KMS-11 (cell line): ENCODE measurements around the gene PYDC1.
"Not testable (repeated sequence)": the region's sequence is repeated elsewhere in the genome, so short reads cannot be mapped to it uniquely, and the experiment has no call there.

Source experiments
- H2AFZ ChIP-seq: fragments of 200-600 bp; sonication (generic); 2 replicates; pipeline ENCODE4 v1.6.1; 2016; ENCODE audit warnings: antibody characterized with exemption, mixed run types, low read depth
- H3K27ac ChIP-seq: fragments of 200-600 bp; sonication (generic); 2 replicates; pipeline ENCODE4 v1.6.1; 2016; ENCODE audit warnings: mild to moderate bottlenecking, mixed run types
- H3K27me3 ChIP-seq: fragments of 200-600 bp; sonication (generic); 2 replicates; pipeline ENCODE4 v1.6.1; 2017; ENCODE audit warnings: mild to moderate bottlenecking, low read depth, mixed run types, moderate library complexity; ENCODE audit not compliant: insufficient read depth
- H3K36me3 ChIP-seq: fragments of 200-600 bp; sonication (generic); 2 replicates; pipeline ENCODE4 v1.6.1; 2017; ENCODE audit warnings: mild to moderate bottlenecking, mixed run types; ENCODE audit not compliant: insufficient read depth
- H3K4me1 ChIP-seq: fragments of 200-600 bp; sonication (generic); 2 replicates; pipeline ENCODE4 v1.6.1; 2016; ENCODE audit warnings: mild to moderate bottlenecking, low read depth, mixed run types; ENCODE audit not compliant: poor library complexity, severe bottlenecking
- H3K4me2 ChIP-seq: fragments of 200-600 bp; sonication (generic); 2 replicates; pipeline ENCODE4 v1.7.0; 2016; ENCODE audit warnings: mild to moderate bottlenecking, mixed run types
- H3K4me3 ChIP-seq: fragments of 200-600 bp; sonication (generic); IDR thresholded peaks from 2 replicates; pipeline ENCODE4 v1.6.1; 2017; ENCODE audit warnings: low read depth, low read length, mixed read lengths; ENCODE audit not compliant: insufficient read depth
- H3K79me2 ChIP-seq: fragments of 200-600 bp; sonication (generic); 2 replicates; pipeline ENCODE4 v1.6.1; 2016; ENCODE audit warnings: low read depth, mixed run types; ENCODE audit not compliant: insufficient read depth
- H3K9ac ChIP-seq: fragments of 200-600 bp; sonication (generic); 2 replicates; pipeline ENCODE4 v1.6.1; 2016; ENCODE audit warnings: mild to moderate bottlenecking, mixed run types
- H4K20me1 ChIP-seq: fragments of 200-600 bp; sonication (generic); 2 replicates; pipeline ENCODE4 v1.6.1; 2016; ENCODE audit warnings: mild to moderate bottlenecking, mixed run types; ENCODE audit not compliant: insufficient read depth
- TF ChIP-seq, protein P1 (sequence below): fragments of 200-600 bp; sonication (generic); conservative IDR thresholded peaks from 2 replicates; pipeline ENCODE4 v1.6.1; 2017; ENCODE audit warnings: low read depth, mild to moderate bottlenecking, antibody characterized with exemption, low read length, moderate library complexity, mixed read lengths

The PYDC1 gene

DNA sequence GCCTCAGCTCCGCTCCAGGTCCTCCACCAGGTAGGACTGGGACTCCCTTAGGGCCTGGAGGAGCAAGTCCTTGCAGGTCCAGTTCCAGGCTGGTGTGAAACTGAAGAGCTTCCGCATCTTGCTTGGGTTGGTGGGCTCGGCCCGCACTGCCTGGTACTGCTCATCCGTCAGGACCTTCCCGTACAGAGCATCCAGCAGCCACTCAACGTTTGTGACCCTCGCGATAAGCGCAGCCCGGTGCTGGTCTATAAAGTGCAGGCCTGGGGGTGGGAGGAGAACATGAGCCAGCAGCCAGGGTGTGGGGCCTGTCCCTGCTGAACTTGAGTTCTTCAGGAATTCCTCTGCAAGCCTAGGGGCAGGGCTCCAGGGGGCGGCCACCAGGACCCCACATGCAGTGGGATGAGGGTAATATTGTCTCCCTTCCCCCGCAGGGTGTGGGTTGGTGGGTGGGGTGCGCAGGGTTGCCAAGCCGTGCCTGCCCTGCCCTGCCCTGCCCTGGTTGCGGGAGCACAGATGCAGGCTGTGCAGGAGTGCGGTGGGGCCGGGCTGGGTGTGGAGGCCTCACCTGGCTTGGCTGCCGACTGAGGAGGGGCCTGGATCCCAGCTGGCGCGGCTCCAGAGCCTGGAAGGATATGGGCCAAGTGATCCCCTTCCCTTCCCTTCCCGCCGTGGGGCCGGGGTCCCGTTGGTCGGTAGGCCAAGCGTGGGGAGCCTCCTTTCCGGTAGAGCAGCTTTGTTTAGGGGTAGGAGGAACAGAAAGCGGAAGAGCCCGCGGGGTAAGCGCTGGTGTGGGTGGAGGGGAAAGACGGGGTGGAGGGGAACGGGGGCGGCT, 15.1 kb downstream of the PYDC1 start:
- peaks cover 35% of the 10 kb centered on the region for H3K4me1 ChIP-seq
- H3K36me3 ChIP-seq: no peaks in the 10 kb centered on the region
- peak overlapping the region; percentile 73; the same call in 1 of the 2 replicates for H3K9ac ChIP-seq
- peak overlapping the region; percentile 66; the same call in 1 of the 2 replicates for H3K27ac ChIP-seq
- H2AFZ ChIP-seq: peak overlapping the region; percentile 90
- no peaks in the 10 kb centered on the region for H3K27me3 ChIP-seq
- TF ChIP-seq, protein P1, sequence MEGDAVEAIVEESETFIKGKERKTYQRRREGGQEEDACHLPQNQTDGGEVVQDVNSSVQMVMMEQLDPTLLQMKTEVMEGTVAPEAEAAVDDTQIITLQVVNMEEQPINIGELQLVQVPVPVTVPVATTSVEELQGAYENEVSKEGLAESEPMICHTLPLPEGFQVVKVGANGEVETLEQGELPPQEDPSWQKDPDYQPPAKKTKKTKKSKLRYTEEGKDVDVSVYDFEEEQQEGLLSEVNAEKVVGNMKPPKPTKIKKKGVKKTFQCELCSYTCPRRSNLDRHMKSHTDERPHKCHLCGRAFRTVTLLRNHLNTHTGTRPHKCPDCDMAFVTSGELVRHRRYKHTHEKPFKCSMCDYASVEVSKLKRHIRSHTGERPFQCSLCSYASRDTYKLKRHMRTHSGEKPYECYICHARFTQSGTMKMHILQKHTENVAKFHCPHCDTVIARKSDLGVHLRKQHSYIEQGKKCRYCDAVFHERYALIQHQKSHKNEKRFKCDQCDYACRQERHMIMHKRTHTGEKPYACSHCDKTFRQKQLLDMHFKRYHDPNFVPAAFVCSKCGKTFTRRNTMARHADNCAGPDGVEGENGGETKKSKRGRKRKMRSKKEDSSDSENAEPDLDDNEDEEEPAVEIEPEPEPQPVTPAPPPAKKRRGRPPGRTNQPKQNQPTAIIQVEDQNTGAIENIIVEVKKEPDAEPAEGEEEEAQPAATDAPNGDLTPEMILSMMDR: no peak
- no peaks in the 10 kb centered on the region for H4K20me1 ChIP-seq
- no peak overlapping the region for H3K4me3 ChIP-seq
- peak overlapping the region; percentile 77 for H3K4me2 ChIP-seq
- H3K79me2 ChIP-seq: no peaks in the 10 kb centered on the region

- peak overlapping the region; percentile 73; the same call in 1 of the 2 replicates for H3K9ac ChIP-seq
- H3K4me1 ChIP-seq: peaks cover 35% of the 10 kb centered on the region
- TF ChIP-seq, protein P1: 0 out of 2 replicates have a peak, but pooled peaks have one; percentile 19
- no peak overlapping the region for H2AFZ ChIP-seq
- no peaks in the 10 kb centered on the region for H3K36me3 ChIP-seq
- no peaks in the 10 kb centered on the region for H4K20me1 ChIP-seq
- no peaks in the 10 kb centered on the region for H3K27me3 ChIP-seq
- H3K27ac ChIP-seq: peak overlapping the region; percentile 7; the same call in 1 of the 2 replicates
- no peak overlapping the region for H3K4me3 ChIP-seq
- no peaks in the 10 kb centered on the region for H3K79me2 ChIP-seq
- H3K4me2 ChIP-seq: peak overlapping the region; percentile 77
Measured at GRCh38 chr16:31200821-31201568, 15.9 kb downstream of the PYDC1 start.

DNA sequence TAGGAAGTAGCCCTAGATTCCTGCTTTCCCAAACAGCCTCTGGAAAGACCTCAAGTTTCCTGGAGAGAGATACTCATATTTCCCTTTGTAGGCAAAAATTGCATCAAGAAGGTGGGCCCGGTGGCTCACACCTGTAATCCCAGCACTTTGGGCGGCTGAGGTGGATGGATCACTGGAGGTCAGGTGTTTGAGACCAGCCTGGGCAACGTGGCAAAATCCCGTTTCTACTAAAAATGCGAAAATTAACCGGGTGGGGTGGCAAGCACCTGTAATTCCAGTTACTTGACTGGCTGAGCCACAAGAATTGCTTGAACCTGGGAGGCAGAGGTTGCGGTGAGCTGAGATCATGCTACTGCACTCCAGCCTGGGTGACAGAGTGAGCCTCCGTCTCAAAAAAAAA, 16.8 kb downstream of the PYDC1 start:
- not testable (repeated sequence) for H3K9ac ChIP-seq, H3K79me2 ChIP-seq, H3K4me2 ChIP-seq, H3K36me3 ChIP-seq, H3K27me3 ChIP-seq, H3K4me3 ChIP-seq, H4K20me1 ChIP-seq, H2AFZ ChIP-seq
- Histone ChIP-seq H3K27ac (peak overlapping the region; percentile 21; the same call in 1 of the 2 replicates), H3K4me1 (peaks cover 35% of the 10 kb centered on the region)

GRCh38 chr16:31199430-31200041, 17.4 kb downstream of the PYDC1 start:
- Histone ChIP-seq H3K36me3 (peaks cover 3% of the 10 kb centered on the region; the same call in 1 of the 2 replicates), H3K4me2 (no peak overlapping the region), H3K27ac (no peak overlapping the region; the same call in 1 of the 2 replicates), H3K27me3 (no peaks in the 10 kb centered on the region), H3K4me3 (no peak overlapping the region), H3K79me2 (no peaks in the 10 kb centered on the region), H3K9ac (no peak overlapping the region), H4K20me1 (no peaks in the 10 kb centered on the region; the same call in 1 of the 2 replicates), H2AFZ (no peak overlapping the region), H3K4me1 (peaks cover 35% of the 10 kb centered on the region)
- TF ChIP-seq, protein P1: no peak
